GM13976 (cell line): ENCODE data around the gene PDE4D.

Source experiments
- DNase-seq: peaks from one replicate; pipeline ENCODE4 v3.0.0; 2012; ENCODE audit warnings: low spot score
- in situ Hi-C: fragments of 300-500 bp; cut with MboI; formaldehyde crosslinking; loops from one replicate; pipeline ENCODE4 v1.12.0; 2022; ENCODE audit warnings: low sequenced_read_pairs, mixed read lengths, inconsistent platforms; ENCODE audit not compliant: unreplicated experiment
- TF ChIP-seq, protein P1 (sequence below): IDR thresholded peaks from 2 replicates; pipeline ENCODE4 v1.5.1; 2012; ENCODE audit warnings: borderline replicate concordance, mild to moderate bottlenecking; ENCODE audit not compliant: insufficient read depth; ENCODE audit errors: extremely low read depth, missing control alignments, control extremely low read depth

Gene PDE4D

GRCh38 chr5:59102437-59102836, 791.1 kb downstream of the PDE4D start:
- TF ChIP-seq, protein P1, sequence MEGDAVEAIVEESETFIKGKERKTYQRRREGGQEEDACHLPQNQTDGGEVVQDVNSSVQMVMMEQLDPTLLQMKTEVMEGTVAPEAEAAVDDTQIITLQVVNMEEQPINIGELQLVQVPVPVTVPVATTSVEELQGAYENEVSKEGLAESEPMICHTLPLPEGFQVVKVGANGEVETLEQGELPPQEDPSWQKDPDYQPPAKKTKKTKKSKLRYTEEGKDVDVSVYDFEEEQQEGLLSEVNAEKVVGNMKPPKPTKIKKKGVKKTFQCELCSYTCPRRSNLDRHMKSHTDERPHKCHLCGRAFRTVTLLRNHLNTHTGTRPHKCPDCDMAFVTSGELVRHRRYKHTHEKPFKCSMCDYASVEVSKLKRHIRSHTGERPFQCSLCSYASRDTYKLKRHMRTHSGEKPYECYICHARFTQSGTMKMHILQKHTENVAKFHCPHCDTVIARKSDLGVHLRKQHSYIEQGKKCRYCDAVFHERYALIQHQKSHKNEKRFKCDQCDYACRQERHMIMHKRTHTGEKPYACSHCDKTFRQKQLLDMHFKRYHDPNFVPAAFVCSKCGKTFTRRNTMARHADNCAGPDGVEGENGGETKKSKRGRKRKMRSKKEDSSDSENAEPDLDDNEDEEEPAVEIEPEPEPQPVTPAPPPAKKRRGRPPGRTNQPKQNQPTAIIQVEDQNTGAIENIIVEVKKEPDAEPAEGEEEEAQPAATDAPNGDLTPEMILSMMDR = no peak
- in situ Hi-C loops = no loop called here
- no peak for DNase-seq

DNA sequence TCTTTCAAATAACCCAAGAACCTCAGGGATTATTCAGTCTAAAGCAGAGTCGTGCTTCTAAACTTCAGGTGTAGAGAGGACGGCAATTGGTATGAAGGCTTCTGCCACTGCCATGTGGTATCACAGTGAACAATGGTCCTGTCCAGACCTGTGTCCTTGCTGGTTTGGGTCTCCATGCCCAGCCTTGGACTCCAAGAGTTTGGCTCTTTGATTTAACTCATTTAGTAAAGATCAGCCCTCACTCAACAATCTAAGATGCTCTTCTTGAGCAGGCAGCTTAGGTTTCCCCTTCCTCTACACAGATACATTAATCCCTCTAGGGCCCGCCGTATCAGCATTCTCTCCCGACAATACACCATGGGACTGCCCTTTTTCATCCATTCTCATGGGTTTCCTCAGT, 792.7 kb downstream of the PDE4D start:
- in situ Hi-C loops = no loop called here
- no peak for DNase-seq
- TF ChIP-seq, protein P1 = no peak

- in situ Hi-C loops = no loop called here
- TF ChIP-seq, protein P1 = no peak
- no peak for DNase-seq
These were observed 793.6 kb downstream of the PDE4D start for GRCh38 chr5:59099995-59100345.

GRCh38 chr5:59099270-59099994, 794.1 kb downstream of the PDE4D start:
- DNase-seq = peak; percentile 30
- TF ChIP-seq, protein P1 = no peak
- in situ Hi-C loops = no loop called here

GRCh38 chr5:59098743-59099142, 794.8 kb downstream of the PDE4D start:
- no peak for DNase-seq
- TF ChIP-seq, protein P1 = no peak
- in situ Hi-C loops = no loop called here

GRCh38 chr5:59097712-59098111, 795.8 kb downstream of the PDE4D start:
- in situ Hi-C loops = no loop called here
- TF ChIP-seq, protein P1 = no peak
- no peak for DNase-seq

DNA sequence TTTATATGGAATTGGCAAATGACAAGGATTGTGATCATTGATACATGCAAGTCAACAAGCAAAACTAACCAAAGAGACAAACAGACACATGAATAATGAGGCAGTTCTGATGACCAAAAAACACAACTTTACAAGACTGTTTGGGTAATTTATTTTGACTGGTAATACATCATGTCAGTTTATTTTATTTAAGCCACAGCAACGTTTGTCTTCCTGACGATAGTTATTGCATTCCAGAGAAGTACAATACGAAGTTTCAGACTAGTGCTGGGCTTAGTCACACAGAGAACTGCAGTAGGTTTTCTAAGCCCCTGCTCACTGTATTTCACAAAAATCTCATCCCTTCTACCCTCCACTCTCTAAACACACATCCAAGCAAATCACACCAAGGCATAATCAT, 796.4 kb downstream of the PDE4D start:
- TF ChIP-seq, protein P1 = no peak
- no peak for DNase-seq
- in situ Hi-C loops = no loop called here
